NCI-H1417 treated with DMSO at 0.1 percent for 48 hours (cell line): ENCODE measurements around the gene CAPN12.

Source experiments
- DNase-seq: peaks from one replicate; lab custom pipeline; 2025; lab: John Stamatoyannopoulos, UW

CAPN12 gene

DNA sequence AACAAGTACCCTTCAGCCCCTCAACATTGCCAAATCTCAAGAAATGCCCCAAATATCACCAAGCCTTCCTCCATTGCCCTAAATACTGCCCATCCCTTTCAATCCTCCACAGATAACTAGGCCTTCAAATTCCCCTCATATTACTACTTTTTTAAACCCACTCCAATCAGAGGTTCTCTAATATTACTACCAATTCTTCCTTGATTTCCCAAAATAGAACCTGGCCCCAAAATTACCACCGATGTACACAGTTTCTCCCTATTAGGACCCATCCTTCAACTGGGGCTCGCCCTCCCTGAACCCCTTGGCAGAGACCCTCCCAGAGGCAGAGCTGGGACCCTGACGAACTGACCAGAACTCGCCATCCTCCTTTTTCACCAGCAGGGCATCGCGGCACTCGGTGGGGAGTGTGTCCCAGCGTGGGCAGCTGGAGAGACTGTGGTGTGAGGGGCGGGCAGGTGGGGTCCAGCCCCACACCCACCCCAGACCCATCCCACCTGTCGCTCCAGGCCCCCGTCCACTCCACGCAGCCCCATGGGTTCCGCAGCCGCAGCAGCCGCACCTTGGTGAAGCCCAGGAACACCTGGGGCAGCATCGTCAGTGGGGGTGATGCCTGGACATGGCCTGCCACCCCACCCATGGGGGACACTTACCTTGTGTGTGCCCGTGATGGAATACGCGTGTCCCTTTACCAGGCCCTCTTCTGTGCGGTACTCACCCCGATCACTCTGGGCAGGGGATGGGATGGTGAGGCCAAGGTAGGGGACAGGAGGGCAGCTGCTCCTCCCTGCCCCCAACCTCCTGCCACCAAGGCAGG is 6.1 kb downstream of the CAPN12 start:
- DNase-seq = no peak

DNA sequence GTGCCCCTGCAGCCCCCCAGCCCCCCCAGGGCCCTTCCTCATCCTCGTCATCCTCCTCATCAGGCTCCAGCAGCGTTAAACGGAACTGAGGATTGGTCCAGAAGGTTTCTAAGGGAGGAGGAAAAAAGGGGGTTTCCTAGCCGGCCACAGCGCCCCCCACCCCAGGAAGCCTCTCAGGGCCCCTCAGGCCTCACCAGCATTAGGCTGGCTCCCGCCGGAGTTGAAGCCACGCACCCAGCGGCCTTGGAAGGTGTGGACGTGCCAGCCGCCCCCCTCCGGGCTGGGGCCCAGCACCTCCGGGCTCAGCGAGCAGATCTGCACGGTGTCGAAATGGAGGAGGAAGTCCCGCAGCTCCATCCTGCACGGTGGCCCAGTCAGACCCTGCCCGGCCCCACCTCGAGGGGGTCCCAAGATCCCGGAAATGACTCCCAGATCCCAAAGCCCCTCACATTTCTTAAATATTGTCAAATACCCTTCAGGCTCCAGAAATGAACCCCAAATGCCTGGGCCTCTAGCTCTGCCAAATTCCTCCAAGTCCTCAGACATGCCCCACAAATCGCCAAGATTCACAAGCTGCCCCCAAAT is 6.9 kb downstream of the CAPN12 start:
- no peak for DNase-seq

DNA sequence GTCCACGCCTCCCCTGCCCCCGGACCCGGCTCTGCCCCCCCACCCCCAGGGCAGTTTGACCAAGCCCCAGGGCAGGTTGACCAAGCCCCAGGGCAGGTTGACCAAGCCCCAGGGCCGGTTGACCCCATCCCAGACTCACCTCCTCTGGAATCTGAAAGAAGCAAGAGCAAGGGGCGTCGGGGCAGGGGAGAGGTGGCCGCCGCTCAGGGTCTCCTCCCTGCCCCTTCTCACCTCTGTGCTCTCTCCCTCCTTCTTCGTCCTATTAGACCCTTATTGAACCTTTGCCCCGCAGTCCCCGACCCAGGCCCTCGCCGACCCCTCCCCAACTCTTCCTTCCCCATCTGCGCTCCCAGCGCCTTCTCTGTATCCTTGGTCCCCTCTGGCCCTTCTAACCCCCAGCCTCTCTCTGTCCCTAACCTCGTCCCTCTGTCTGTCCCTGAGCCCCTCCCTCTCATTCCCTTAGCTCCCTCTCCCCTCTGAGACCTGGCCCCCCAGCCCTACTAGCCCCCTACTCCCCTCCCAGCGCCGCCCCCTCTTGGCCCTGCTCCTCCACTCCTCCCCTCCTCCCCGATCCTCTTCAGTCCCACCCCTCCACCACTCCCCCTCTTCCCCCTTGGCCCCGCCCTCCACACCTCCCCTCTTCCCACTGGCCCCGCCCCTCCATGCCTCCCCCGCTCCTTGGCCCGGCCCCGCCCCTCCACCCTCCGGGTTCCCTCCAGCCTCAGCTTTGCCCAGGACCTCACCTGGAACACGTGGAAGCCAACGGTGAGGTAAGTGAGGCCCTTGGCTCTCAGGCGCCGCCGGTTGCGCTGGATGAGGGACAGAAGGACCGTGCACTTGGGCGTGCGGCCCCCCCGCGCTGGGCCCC is 7.6 kb downstream of the CAPN12 start:
- no peak for DNase-seq

DNA sequence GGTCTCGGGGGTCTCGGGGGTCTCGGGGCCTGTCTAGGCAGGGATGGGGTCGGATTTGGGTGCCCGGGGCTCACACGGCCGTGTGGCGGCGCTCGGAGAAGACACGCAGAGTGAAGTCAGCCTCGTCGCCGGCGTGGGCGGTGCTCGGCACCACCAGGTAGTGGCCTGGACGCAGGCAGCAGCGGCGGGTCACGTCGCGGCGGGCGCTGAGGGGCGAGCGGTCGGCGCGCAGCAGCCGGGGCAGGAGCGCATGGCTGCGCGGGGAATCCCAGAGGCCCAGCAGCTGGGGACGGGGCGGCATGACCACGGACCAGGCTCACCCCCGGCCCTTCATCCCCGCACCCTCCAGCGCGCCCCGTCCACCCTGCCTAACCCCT is 8.2 kb downstream of the CAPN12 start:
- DNase-seq = no peak

DNA sequence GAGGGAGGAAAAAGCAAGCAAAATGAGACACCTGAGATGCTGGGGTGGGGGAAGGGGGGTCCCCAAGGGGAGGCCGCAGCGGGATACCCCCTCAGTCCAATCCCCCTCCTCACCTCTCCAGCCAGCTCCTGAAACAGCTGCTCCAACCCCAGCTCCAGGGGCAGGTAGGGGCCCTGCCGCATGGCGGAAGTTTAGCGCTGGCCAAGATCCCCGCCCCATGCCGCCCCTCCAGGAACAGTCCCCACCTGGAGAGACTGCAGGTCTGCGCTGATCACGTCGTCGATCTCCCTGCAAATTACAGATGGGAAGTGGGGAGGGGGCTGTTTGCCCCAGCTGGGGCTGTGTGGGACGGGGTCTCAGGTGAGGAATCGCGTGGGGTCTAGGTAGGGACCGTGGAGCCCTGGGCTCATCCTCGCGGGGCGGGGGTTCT is 9.0 kb downstream of the CAPN12 start:
- DNase-seq = no peak

DNA sequence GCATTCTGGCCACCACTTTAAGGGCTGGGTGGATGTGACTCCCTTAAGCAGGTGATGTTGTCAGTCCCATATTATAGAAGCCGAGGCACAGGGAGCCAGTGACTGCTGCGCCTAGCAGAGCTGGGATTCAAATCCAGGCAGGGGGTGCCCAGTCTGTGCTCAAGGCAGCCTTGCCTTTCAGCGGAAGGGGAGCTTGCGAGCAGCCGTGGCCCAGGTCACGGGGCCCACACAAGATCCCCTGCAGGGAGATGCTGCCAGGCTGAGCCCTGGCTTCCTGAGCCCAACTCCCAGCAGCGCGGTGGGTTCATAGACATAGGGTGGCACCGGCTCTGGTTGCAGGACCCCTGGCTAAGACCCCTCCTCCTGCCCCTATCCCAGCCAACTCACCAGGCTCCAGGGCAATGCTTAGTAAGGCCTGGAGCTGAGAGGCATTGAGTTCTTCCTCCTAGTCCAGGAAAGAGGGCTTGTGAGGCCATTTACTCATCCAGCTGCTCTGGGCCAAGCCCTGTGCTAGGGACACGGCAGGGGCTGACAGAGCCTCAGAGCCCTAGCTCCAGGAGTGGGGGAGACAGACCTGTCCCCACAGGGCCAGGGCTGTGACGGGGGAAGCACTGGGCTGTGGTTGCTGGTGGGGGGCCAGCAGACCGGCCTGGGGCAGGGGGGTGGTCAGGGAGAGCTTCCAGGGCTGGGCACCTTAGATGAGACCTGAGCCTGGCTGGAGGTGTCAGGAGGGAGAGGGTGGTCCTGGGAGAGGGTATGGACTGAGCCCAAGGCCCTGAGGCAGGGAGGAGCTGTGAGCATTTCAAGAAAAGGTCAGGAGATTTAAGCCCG is 9.6 kb downstream of the CAPN12 start:
- no peak for DNase-seq

DNA sequence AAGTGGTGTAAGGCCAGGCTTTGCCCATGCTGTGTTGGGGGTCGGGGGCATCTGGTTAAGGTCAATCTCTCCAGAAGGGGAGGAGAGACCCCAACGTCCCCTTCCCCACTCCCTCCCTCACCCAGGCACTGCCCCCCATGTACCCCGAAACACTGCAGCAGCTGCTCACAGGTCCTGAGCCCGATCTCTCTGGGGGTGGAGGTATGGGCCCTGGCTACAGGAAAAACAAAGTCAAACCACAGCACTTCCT is 10.2 kb downstream of the CAPN12 start:
- DNase-seq = no peak

DNA sequence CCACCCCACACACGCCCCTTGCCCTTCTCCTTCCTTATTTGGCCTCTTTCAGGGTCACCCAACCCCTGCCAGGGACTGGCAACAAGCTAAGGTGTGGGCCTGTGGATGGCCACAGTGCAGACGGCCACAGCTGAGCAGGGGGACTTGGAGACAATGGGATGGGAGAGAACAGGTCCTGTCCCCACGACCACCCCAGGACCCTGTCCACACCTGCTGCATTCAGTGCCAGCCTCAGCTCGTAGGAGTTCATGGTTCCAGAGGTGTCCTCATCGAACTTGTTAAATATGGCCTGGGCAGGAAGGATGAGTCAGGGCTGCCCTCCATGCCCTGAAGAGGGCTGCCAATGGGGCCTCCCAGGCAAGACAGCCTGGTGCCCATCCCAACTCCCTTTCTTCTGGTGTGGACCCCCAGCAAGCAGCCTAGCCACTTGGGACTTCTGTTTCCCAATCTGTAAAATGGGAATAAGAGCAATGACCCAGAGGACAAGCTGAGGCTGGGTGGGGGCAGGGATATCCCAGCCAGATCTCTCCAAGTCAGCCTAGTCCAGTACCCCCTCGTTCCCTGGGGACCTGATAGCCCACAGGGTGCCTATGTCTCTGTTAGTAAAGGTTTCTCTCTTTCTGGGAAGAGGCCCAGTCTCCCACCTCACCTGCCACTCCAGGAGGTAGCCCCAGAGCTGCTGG is 10.6 kb downstream of the CAPN12 start:
- DNase-seq = no peak

DNA sequence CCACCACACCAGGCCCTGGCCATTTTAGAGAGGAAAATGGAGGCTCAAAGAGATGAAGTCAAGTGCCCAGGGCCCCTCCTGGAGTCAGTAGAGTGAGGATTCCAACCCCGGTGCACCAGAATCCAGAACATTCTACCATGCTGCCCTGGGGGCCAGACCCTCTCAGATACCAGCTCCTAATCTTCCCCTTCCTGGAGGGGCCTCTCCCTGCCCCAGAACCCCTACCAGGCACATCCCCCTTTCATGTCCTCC is 11.1 kb downstream of the CAPN12 start:
- DNase-seq = no peak

DNA sequence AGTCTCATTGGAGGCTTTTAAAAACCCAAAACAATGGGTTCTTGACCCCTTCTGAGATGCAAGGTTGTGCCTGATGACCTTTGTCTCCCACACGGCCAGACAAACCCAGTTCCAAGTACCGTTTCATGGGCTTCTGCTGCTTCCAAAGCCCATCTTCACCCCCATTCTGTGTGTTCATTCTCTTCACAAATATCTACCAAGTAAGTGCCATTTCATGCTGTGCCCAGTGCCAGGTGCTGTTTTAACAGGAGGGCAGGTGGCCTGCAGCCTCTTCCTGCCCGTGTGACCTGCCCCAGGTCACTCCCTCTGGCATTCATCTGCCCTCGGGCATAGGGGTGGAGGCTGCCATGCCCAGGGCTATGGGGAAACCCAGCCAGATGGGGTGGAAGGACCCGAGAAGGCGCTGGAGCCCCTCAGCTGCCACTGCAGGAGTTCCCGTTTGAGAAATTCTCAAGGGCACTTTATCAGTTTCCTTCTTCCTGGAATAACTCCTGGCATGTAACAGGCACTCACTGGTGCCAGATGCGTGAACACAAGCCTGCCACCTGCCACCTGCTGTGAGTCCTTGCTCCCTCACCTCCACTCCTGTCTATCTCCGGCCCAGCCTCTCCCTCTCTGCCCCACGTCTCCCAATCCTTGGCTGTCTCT is 12.5 kb downstream of the CAPN12 start:
- DNase-seq = no peak

DNA sequence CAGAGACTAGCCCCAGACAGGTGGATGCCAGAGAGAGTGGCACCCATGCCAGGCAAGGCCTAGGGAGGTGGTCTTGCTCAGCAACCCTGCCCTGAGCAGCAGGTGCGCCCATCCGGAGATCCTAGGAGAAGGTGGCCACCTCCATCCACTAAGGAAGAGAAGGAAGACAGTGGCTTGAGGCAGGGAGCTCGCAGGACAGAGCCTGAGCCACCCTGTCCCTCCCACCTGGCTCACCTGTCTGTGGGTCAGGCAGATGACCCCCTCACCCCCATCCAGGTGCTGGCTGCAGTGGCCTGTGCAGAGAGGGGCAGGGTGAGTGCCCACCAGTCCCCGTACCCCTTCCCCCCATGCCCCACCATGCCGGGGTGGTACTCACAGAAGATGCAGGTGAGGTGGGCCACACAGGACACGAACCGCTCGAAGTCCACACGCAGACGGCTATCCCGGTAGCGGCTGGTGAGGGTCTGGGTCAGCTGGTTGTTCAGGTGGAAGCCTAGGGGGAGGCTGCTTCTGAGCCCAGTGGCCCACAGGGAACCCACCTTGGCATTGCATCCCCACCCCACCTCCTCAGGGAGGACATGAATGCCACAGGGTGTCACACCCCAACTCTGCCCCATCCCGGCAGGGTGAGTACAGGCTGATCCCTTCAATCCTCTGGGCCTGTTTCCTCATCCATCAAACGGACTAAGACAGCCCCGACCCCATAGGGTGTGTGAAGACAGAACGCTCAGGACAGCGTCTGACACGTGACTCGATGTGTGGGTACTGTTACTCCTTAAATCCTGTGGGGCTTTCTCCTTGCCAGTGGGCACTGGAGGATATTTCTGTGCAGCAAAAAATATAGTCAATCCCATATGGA is 13.3 kb downstream of the CAPN12 start:
- DNase-seq = no peak

DNA sequence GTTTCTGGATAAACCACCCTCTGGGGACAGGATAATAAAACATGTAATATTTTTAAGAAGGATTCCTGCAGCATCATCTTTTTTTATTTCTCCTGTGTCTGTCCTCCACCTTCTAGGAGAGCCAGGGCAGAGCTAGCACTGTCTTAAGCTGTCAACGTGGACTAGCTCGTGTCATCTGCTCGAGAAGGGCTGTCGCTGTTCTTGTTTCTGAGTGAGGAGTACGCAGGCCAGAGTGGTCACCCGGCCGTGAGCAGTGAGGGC is 13.9 kb downstream of the CAPN12 start:
- no peak for DNase-seq

DNA sequence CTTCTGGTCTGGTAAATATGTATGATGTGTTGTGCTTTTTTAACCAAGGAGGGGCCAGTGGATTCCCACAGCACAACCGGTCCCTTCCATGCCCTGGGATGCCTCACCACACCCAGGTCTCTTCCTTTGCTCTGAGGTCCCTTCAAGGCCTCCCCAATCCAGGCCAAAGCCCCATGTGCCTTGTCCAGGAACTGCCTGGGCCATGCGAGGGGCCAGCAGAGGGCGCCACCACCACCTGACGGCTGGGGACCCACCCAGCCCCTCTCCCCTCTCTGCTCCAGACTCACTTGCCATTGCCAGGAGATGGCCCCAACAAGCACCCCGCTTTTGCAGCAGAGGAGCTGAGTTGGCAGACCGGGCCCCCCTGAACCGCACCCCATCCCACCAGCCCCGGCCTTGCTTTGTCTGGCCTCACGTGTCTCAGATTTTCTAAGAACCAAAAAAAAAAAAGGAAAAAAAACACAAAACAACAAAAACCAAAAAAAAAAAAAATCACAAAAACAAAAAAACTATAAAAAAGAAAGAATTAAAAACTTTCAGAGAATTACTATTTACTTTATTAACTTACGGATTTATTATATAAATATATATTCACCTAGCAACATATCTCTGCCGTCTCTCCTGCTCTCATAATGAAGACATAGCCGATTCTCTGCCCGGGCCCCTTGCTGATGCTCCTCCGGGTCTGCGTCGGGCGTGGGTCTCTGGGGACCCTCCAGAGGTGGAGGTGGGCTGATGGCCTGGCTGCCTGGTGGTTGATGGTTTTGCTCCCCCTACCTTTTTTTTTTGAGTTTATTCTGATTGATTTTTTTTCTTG is 14.4 kb downstream of the CAPN12 start:
- DNase-seq = no peak

DNA sequence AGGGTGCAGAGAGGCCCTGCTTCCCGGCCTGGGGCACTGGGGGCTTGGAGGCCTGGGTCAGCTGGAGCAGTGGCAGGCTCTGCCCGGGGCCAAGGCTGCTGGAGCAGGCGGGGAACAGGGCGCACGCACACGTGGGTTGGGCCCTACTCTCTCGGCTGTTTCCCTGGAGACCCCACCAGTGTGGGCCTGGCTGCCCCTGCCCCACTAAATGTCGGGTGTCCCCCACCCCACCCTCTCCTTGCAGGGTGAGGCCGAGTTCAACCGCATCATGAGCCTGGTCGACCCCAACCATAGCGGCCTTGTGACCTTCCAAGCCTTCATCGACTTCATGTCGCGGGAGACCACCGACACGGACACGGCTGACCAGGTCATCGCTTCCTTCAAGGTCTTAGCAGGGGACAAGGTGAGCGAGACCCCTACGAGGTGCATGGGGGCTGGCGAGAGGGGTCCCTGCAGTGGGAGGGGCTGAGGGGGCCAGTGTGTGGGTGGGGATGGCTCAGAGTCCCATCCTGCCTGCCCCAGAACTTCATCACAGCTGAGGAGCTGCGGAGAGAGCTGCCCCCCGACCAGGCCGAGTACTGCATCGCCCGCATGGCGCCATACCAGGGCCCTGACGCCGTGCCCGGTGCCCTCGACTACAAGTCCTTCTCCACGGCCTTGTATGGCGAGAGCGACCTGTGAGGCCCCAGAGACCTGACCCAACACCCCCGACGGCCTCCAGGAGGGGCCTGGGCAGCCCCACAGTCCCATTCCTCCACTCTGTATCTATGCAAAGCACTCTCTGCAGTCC is 15.3 kb downstream of the CAPN12 start:
- DNase-seq = no peak

DNA sequence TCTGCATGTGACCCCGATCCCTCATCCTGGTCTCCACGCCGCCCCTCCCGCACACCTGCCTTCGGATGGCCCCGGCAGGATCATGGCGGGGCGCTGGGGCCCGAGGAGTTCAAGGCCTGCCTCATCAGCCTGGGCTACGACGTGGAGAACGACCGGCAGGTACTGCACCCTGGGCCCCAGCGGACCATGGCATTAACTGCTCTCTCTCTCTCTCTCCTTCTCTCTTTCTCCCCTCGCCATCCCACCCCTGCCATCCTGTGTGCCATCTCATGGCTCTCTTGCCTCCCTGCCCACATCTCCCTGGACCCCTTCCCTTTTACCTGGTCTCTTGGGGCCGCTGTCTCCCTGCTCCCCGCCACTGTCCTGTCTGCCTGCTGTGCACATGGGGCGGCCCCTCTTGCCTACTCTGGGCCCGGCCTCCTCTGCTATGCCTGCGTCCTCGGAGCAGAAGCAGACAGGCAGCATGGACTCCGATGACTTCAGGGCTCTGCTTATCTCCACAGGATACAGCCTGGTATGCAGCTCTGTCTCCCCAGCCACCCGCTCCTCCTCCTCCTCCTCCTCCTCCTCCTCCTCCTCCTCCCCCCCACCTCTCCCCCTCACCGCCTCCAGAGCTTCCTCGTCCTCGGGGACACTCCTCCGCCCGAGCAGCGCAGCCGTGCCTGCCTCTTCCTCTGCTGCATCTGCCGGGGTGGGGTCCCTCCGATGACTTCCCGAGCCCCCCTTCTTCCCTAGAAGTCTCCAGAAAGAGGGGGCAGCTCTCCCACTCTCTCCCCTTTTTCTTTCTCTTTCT is 16.2 kb downstream of the CAPN12 start:
- no peak for DNase-seq

DNA sequence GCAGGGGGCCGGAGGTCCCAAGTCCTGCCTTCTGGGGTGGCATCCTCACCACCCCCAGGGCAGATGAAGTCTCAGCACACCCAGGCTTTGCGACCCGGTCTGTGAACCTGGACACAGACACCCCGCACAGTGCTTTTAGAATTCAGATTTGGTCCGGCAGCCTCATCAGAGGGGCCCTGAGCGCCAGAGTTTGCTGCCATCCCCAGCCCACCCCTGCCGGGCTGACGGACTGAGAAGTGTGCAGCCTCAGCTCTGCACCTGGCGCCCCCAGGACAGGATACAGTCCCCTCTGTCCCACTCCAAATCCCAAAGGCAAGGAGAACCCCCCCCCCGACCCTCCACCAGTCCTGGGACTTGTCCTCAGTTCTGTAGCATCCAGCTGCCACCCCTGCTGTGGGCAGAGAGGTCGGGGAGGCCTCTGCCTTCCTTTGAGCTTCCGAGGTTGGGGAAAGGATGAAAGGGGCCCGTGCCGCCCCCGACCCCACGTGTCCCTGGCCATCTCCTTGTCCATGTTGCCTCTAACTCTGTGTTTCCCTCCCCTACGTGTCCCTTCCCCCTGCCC is 16.9 kb downstream of the CAPN12 start:
- DNase-seq = no peak

DNA sequence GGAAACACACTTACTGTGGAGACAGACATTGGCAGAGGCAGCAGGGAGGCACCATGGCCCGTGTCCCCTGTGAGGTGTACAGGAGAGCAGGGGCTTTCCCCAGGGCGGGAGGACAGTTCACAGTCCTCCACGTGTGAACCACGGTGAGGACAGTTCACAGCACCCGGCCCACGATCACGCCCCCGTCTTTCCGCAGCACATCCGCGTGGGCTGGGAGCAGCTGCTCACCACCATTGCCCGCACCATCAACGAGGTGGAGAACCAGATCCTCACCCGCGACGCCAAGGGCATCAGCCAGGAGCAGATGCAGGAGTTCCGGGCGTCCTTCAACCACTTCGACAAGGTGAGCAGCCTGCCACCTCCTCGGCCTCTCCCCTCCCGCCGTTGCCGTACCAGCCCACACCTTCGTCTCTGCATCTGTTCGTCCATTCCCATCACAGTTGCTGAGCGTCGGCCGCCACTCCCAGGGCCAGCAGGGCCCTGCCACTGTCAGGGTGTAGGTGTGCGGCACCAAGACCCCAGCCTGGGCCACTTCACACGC is 17.4 kb downstream of the CAPN12 start:
- no peak for DNase-seq

DNA sequence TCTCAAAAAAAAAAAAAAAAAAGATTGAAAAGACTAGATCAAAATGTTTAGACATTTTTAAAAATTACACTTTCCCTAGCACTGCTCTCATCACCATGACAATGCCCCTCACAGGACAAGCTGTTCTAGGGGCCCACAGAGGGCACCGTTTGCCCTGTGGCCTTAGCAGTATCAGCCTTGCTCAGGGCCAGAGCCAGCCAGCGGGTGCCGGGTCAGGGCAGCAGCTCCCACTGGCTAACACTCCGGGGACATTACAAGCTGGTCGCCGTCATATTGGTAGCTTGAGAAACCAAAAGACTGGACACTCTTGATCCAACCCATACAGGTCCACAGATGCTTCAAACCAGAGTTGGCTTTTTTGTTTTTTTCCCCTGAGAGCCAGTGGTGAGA is 18.0 kb downstream of the CAPN12 start:
- no peak for DNase-seq
